Measurements from ENCODE around the gene GNA14. TPM values are rescaled to one million over a fixed set of nuclear protein-coding genes. Genes with fewer than 3 reads are reported as not detected.
A peak's percentile ranks its signal among the peaks of the same experiment; 100 is the strongest.

GNA14 gene
- total and polyA plus RNA-seq, 2 experiments from 2014 or later: 0.21 to 0.36 TPM

- H3K27ac ChIP-seq: no peak overlapping the region
- no peaks in the 10 kb centered on the region for H3K36me3 ChIP-seq
- H3K27me3 ChIP-seq: no peaks in the 10 kb centered on the region
- TF ChIP-seq CTCF (IDR thresholded peaks at IDR 0.05; ENCODE audit: low read depth, low read length): no peak
- DNase-seq (ENCODE audit: low read depth in 1 of 2, low spot score in 1 of 2): peak in 1 of 2 donors; percentile 85
- H3K9me3 ChIP-seq (ENCODE audit: low read depth): no peaks in the 10 kb centered on the region
- no peak overlapping the region for H3K4me3 ChIP-seq
- H3K4me1 ChIP-seq (ENCODE audit: low read depth): no peaks in the 10 kb centered on the region
These were observed 133.0 kb downstream of the GNA14 start for GRCh38 chr9:77514886-77515711.

DNA sequence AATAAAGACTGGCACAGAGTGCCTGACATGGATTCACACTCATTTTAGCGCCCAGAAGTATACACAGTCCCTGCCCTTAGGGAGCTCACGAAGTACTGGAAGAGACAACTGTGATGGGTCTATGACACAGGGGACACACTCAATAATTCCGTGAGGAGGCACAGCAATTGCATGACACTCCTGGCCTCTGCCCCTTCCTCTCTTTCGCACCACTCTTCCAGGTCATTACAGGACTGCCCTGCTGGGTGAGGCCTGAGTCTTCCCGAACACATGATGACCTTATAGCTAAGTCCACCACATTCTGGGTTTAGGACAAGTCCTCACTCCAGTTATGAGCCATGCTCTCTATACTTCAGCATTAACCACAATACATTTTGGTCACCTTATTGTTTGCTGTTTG is 134.7 kb downstream of the GNA14 start:
- Histone ChIP-seq H3K27ac (no peak overlapping the region), H3K36me3 (no peaks in the 10 kb centered on the region), H3K4me1 (ENCODE audit: low read depth) (no peaks in the 10 kb centered on the region), H3K27me3 (no peaks in the 10 kb centered on the region), H3K9me3 (ENCODE audit: low read depth) (no peaks in the 10 kb centered on the region), H3K4me3 (no peak overlapping the region)
- TF ChIP-seq CTCF (IDR thresholded peaks at IDR 0.05; ENCODE audit: low read depth, low read length): no peak
- no peak for DNase-seq (ENCODE audit: low read depth in 1 of 2, low spot score in 1 of 2)

DNA sequence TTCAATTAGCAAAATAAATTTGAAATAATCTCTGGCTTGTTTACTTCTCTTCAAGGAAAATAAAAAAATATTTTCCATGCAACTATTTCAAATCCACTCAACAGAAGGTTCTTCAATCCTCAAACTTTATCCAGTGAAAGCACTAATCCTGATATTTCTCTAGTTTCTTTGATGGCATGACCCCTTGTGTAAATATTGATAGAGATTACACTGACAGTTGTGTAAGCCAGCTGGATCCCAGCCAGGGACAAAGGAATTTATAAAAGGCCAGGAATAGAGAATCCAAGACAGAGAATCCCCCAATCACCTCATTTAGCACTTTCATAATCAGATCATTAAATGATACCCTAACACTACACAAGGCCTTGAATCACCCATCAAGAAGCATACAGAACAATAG is 135.2 kb downstream of the GNA14 start:
- H3K9me3 ChIP-seq (ENCODE audit: low read depth): no peaks in the 10 kb centered on the region
- peak in 1 of 2 donors; percentile 46 for DNase-seq (ENCODE audit: low read depth in 1 of 2, low spot score in 1 of 2)
- no peak overlapping the region for H3K27ac ChIP-seq
- no peaks in the 10 kb centered on the region for H3K36me3 ChIP-seq
- H3K4me3 ChIP-seq: no peak overlapping the region
- no peaks in the 10 kb centered on the region for H3K27me3 ChIP-seq
- H3K4me1 ChIP-seq (ENCODE audit: low read depth): no peaks in the 10 kb centered on the region
- no peak for TF ChIP-seq CTCF (IDR thresholded peaks at IDR 0.05; ENCODE audit: low read depth, low read length)

DNA sequence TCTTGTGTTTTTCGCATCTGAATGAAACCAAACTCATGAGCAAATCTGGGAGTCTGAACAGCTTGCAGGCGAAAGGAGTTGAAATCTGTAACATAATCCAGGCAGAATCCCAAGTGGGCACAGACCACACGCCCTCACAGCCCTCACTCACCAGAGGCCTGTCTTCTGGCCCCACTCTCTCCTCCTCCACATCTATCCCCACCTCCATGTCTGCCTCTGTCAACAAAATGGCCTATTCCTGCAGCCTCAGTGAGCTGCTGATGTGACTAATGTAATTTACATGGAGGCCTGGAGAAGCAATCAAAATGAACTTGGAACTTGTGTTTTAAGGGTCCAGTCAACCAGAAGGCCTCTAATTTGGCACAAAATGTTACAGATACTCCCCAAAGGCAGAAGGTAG is 136.6 kb downstream of the GNA14 start:
- H3K27ac ChIP-seq: no peak overlapping the region
- DNase-seq (ENCODE audit: low read depth in 1 of 2, low spot score in 1 of 2): peak in 1 of 2 donors; percentile 5

GRCh38 chr9:77510666-77511065 is 137.5 kb downstream of the GNA14 start:
- H3K4me1 ChIP-seq (ENCODE audit: low read depth): no peaks in the 10 kb centered on the region
- no peak overlapping the region for H3K4me3 ChIP-seq
- no peaks in the 10 kb centered on the region for H3K27me3 ChIP-seq
- H3K27ac ChIP-seq: no peak overlapping the region
- H3K9me3 ChIP-seq (ENCODE audit: low read depth): no peaks in the 10 kb centered on the region
- TF ChIP-seq CTCF (IDR thresholded peaks at IDR 0.05; ENCODE audit: low read depth, low read length): no peak
- no peaks in the 10 kb centered on the region for H3K36me3 ChIP-seq
- DNase-seq (ENCODE audit: low read depth in 1 of 2, low spot score in 1 of 2): peak in 1 of 2 donors; percentile 16

More for the DNA sequence above, 136.6 kb downstream of the GNA14 start:
- Histone ChIP-seq H3K27me3 (no peaks in the 10 kb centered on the region), H3K36me3 (no peaks in the 10 kb centered on the region), H3K9me3 (ENCODE audit: low read depth) (no peaks in the 10 kb centered on the region), H3K4me1 (ENCODE audit: low read depth) (no peaks in the 10 kb centered on the region), H3K4me3 (no peak overlapping the region)
- TF ChIP-seq CTCF (IDR thresholded peaks at IDR 0.05; ENCODE audit: low read depth, low read length): no peak
